Stimulated activated CD4-positive, alpha-beta T cell treated with anti-CD3 and anti-CD28 coated beads, Interleukin-2, amount 100 ng/mL, for 4 hours (primary cell): ENCODE results near the gene CCNK.

Experiments
- DNase-seq: peaks from one replicate; pipeline ENCODE4 v3.0.0-alpha.2; 2020; ENCODE audit warnings: low read depth

CCNK gene

DNA sequence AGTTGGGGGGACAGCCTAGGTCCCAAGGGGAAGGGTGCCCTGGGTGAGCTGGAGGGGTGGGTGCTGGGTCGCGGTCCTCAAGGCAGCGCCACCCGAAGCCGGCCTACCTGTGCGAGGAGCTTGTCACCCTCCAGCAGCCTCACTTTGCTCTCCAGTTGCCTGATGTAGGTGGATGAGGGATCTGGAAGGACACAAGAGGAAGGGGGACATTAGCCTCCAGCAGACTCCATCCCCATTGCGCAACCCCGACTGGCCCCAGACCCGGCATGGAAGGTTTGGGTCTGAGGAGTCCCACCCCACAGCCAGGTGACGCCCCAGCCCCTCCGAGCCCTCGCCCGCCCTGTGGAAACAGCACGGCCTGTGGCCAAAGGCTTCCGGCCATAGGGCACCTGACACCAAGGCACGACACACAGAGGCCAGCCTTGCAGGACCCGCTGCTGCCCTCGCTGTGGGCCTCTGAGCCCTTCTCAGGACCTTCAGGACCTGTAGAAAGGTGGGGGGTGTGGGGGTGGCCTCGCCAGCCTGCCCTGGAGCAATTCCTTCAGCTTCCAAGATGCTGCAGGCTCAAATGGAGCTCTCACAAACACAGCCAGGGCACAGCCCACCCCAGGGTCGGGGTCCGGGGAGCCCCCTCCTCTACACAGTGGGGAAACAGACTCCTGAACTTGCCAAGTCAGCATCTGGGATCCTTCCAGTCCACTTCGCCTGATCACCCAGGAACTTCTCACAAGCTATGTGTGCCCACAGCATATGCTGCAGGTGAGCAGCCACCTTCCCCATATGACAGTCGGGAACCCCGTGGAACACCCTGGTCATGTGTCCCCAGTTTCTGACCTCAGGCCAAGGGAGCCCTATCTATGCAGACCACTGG, 54.9 kb downstream of the CCNK start:
- no peak for DNase-seq

DNA sequence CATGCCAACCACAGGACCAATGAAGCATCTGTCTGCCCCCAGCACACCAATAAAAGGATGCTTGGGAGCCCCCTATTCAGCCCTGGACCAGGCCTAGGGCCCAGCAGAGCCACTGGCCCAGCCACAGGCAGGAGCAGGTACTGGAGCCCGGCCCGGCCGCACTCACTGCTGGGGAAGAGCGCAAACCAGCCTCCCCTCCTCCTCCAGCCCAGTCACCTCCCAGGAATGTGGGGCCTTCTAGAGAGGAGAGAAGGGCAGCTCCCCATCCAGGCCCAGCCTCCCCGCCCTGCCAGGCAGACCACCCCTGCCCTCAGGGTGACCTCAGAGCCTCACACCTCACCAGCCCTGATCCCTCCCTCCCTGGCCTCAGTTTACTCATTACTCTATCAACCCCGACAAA, 56.2 kb downstream of the CCNK start:
- no peak for DNase-seq

DNA sequence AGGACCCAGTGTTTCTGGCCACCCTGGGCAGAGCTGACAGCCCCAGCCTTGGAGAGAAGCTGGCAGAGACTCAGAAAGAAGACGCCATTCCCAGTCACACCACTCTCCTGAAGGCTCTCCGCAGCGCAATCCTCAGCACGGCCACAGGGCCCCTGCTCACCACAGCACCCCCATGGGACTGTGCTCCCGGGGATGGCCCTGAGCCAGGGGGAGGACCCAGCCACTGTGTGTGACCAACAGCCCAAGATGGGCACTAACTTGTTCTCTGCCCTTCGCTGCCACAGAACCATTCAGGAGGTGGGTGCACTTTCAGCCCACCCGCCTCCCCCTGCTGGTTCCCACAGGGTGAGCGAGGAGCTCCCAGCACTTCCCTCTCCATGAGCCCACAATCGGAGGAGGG, 57.1 kb downstream of the CCNK start:
- DNase-seq, result no peak

DNA sequence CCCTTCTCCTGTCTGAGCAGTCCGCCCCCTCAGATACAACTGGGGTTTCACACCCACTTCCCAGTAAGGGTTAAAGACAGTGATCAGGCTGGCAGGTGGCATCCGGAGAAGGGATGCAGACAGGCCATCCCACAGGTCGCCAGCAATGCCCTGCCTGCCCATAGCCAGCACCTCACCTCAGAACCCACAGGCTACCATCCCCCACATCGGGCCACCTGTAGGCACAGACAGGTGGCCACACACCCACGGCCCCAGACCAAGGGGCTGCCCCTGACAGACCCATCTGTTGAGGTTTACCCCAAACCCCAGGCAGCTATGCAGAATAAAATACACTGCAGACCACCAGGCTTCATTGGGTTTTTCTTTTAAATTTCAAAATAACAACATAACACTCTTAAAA, 57.5 kb downstream of the CCNK start:
- no peak for DNase-seq

DNA sequence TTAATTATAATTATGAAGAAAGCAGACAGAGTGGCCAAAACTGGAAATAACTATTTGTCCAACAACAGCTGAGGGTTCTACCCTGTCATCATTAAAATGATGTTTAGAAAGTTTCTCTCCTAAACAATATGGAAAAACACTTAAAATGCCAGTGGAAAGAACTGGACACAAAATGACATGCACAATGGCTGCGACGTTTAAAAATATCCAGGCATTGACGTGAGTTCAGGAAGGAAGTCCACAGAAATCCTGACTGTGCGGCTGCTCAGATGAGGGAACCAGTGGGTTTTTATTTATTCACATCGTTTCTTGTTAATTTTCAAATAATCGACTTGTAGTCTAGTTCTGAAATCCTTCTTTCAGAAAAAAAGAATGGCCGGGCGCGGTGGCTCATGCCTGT, 58.3 kb downstream of the CCNK start:
- DNase-seq, result no peak

DNA sequence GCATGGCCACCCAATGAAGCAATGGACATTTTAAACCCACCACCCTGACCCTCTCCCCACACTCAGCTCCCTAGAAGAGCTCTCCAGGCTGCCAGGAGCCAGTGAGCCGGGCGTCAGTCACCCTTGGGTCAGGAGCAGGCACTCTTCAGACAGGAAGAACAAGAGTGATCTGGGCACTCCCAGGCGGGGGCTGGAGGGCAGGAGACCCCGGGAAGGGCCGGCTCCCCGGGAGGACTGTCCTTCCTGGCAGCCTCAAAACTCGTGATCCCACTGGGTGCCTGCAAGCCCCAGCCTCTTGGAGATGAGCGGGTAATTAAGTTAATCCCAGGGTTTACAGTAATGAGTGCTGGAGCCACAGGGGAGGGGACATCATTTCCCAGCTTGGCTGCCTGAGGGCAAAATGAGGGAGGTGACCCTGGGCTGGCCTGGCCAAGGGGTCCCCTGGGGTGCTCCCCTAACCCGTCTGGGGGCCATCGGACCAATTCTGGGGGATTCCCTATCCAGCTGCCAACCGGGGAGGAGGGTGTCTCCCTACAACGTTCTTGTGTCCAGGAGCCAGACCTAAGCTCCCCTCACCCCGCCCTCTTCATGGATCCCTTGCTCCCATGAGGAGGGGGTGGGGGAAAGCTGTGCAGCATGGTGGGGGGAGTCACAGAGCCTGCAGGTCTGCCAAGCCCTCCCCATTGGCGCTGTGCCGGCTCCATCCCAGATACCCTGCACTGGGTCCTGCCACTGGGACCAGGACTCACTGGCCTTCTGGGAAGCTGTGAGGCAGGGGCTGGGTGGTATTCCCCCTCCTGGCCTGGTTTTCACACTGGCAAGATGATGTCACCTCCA, 59.2 kb downstream of the CCNK start:
- DNase-seq, result no peak

DNA sequence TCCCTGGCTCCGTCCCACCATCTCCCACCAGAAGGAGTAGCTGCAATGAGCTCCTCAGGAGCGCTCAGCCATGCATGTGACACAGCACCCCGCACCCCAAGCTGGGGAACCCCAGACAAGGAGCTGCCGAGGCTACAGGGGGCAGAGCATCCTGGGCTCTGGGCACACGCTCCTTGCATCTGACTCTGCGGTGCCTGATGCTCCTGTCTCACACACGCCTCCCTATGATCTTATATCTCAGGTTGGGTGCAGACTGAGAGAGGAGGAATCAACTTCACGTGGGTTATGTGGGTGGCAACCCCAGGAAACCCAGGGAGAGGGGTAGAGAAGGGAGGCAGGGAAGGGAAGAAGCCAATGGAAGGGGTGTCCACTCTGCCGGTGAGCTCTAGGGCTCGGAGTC, 60.0 kb downstream of the CCNK start:
- no peak for DNase-seq

DNA sequence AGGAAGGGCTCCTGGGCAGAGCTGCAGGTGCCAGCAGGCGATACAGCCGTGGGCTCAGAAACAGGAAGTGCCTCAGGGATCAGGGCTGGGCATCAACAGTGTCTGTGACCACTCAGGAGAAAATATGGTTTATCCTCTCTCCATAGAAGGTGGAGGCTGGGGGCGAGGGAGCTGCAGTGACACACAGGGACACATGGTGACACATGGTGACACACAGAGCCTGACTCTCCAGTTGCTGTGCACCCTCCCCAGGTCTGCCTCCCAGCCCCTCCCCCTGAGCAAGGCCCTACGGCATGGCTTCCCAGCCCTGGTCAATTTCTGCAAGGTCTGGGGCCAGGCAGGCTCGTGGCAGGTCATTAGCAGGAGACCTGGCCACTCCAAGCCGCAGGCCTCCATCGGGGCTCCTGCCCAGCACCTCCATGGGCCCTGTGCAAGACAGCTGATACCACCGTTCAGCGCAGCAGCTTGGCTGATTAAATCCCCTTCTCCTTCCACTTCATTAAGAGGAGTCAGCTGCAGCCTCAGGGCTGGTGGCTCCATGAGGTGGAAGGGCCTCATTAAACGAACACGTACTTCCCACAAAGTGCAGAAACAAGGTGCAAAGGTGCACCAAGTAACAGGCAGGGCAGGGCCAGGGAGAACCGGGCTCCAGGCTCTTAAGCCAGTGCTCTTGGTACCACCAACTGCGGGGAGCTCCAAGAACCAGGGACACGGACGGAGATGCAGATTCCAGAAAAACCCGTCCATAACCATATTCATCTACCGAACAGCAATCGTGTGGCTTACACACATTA, 60.7 kb downstream of the CCNK start:
- no peak for DNase-seq

DNA sequence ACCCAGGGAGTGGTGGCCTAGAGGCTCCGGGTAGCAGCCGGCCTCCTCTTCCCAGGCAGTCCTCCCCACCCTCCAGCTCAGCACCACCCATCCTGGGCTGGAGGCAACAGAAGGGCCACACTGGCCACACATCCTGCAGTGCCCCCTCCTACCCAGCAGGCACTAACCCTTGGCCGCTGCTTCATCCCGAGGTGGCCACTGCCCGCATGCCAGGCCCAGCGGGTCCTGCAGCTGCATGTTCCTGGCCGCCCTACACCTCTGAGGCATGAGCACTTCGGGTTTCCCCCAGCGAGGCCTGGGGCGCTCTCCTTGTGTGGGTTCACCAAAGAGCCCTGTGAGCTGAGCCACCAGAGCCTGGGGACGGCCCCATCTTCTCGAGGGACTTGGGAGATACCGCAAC, 61.4 kb downstream of the CCNK start:
- DNase-seq, result no peak

DNA sequence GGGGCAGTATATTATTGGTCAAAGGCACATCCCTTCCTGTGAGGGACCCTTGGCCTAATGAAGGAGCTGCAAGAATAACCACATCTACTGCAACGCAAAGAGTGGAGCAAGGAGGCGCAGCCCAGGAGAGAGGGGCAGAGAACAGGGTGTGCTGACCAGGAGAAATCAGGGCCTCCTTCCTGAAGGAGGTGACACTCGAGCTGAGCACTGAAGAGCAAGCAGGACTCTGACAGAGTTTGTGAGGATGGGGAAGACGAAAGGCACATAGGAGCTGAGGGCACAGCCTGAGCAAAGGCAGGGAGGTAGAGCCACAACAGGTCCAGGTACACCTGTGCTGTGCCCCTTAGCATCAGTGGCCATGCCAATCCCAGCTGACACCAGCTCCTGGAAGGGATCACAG, 62.2 kb downstream of the CCNK start:
- no peak for DNase-seq

DNA sequence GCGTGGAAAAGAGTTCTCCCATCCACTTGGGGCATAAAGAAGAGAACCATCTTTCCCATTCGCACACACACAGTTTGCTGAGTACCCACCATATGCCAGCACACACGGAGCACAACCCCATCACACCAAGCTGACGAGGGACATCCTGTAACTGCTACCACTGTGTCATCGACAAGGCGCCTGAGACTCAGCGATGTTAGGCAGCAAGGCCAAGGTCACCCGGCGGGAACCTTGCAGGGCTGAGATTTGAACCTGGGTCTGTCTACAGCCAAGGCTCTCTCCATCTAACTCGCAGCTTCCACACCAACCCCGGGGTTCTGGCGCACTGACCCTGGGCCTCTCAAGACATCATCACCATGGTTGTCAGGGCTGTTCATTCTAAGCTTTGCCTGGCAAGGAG, 62.8 kb downstream of the CCNK start:
- no peak for DNase-seq

DNA sequence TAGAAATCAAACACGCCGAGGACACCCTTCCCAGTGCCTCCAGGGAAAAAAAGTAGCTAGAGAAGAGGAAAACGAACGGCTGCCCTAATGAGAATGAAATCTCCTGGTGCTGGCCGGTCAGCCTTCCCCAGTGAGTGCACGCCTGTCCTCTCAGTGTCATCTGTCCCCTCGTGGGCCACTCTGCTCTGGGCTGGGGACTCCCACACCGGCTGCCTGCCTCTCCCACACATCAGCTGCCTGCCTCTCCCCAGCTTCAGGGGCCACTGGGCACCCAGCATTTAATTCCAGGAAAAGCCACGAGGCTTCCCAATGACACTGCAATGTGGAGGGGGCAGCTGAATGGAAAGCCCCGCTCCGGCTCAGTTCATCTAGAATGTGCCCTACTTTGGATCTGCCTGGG, 63.8 kb downstream of the CCNK start:
- no peak for DNase-seq

DNA sequence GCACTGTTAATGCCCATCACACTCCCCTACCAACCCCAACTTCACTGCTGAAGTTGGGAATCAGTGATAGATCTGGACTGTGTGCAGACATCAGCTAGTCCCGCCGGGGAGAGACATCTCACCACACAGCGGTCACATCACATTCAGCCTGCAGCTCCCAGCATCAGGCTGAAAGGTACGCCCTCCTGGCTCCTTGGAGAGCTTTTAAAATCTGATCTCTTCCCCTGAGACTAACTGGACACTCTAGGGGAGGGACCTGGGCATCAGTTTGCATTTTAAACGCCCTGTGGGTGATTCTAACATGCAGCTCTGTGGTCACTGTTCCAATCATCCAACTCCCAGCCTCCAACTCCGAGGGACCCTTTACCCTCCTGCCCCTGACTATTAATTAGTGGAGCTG, 64.4 kb downstream of the CCNK start:
- DNase-seq, result no peak

DNA sequence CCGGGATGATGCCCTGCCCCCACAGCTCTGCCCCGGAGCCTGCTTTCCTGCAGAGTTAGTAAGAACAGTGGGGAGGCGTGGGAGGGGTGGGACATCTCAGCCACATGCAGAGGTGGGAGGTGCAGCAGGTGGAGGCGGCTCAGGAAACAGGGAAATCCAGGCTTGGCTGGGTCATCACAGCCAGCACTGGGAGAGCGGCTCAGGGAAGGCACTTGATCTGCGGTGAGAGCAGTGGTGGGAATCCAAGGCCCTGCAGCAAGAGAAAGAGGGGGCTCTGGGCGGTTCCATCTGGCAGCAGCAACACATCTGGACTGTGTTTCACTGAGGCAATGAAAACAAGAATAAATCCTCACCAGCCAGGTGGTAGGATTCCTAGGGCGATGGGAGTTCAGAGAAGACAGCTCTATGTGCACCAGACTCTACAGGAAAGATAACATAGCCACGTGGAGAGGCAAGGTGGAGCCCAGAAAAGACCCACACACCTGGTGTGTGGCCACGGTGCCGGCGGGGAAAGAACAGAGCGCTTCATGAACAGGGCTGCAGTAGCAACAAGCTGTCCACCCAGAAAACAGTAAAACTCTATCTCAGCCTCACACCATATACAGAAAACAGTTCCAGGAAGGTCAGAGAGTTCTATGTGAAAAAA, 65.1 kb downstream of the CCNK start:
- DNase-seq, result no peak

DNA sequence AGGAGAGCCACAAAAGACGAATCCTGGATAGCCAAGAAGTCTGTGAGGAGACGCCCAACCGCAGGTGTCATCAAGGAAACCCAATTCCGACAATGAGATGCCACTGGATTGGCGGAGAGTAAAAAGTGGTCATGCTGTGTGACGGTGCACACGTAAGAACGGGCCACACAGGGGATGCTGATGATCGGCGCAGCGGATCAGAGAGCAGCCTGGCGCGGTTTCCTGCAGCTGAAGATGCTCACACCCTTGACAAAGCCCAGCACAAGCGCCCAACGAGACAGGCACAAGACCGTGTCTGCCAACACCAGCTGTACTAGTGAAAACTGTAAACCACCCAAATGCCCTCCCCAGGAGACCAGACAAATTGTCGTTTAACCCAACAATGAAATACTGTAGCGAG, 67.0 kb downstream of the CCNK start:
- DNase-seq, result no peak

DNA sequence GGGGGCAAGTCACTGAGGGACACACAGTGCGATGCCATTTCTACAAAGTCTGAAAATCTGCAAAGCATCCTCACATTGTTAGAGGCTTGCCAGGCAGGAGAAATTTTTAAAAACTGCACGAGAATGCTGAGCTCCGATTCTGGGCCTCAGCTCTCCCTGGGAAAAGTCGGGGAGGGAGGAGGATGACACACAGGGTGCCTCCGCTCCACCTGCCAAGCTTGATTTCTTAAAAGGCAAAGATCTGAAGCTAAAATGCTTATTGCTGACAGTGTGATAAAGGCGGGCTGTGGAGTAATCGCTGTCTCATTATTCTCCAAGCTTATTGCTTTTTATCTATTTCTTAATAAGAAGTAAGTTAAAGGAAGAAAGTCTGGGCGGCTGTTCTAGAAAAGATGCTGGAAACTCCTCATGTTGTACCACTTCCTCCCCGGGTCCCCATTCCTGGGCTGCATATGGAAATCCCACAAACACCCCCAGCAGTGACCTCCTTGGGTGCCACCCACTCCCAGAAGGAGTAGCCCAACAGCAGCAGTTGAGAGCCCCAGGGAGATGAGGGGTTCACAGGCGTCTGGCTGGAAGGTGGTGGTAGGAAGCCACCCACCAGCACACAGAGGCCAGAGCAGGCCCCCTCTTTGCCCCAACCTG, 67.8 kb downstream of the CCNK start:
- DNase-seq, result no peak

DNA sequence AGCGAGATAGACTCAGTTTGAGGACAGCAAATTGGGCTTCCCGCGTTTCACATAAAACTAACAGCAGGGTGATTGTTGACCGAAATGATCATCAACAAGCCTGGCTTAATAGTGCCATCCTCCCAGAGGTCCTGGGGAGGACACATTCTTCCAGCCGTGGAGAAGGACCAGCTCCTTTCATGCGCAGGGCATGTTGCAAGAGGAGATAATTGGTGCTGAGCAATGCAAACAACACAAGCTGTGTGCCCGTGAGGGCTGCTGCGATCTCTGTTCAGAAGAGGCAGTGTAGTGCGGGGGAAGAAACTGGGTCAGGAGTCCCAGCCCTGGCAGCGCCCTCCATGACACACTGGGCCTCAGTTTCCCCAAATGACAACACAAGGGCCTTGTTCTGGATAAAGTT, 68.5 kb downstream of the CCNK start:
- no peak for DNase-seq

DNA sequence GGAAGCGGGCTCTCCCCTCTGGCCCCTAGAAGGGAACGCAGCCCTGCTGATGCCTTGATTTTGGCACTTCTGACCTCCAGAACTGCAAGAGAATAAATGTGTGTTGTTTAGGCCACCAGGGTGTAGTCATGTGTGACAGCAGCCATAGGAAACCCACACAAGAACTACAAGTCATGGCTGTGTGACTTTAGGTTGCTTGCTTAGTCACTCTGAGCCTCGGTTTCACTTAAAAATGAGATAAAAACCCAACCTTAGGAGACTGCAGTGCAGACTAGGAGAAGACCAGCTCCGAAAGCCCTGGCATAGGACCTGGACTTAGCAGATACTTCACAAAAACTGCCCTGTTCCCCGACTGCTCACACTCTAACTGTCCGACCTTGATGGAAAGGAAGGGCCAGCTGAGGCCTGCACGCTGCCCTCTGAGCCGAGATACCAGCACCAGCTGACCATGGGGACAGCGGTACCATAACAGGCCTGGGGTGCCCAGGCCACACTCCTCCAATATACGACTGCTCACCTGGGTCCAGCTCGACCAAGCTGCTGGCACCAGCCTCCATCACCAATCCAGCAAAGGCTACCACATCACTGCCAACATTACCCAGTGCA, 69.3 kb downstream of the CCNK start:
- DNase-seq, result no peak

DNA sequence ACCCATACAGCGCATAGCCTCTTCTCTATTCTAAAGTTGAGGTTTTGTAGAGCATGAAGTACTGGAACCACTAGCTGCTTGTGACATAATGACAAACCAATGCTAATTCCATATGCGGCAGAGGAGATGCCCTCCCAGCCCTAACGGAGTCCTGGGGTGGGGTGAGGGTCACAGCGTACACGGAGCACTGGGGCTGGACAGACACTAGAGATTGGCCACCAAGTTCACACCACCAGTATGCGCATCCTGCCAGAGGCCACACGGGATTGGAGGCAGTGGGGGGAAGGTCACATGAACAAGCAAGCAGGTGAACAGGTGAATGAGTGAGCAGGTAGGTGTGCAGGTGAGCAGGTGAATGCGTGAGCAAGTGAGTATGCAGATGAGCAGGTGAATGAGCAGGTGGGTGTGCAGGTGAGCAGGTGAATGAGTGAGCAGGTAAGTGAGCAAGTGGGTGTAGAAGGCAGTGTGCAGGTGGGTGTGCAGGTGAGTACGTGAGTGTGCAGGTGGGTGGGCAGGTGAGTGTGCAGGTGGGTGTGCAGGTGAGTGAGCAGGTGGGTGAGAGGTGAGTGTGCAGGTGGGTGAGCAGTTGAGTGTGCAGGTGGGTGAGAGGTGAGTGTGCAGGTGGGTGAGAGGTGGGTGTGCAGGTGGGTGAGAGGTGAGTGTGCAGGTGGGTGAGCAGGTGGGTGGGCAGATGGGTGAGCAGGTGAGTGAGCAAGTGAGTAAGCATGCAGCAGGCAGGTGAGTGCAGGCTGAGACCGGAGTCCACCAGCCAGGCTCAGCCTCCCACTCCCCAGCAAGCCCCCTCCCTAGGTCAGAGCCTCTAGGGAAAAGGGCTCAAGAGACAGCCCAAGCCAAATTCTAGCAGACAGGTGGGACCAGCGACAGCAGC, 70.1 kb downstream of the CCNK start:
- no peak for DNase-seq

DNA sequence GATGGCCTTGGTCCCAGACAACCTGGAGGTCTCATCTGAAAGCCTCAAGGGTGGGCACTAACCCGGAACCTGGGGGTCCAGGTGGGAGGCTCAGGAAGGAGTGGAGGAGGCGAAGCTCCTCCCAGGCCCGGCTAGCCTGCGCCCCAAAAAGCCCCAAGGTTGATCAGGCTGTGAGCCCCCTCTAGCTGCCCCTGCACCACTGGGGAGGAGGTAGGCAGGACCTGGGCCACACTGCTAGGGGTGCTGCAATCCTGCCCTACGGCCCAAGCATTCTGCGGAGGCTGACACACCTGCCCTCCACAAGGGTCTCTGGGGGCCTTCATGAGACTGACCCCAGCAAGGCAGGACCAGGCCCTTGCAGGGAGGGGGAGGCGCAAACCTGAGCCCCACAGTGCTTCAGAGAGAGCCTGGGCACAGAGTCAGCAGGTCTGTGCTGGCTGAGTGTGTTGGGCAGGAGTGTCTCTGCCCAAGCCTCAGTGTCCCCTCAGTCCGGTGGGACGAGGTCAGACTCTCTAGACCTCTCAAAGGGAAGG, 70.9 kb downstream of the CCNK start:
- DNase-seq, result no peak
